NB4 (cell line): ENCODE measurements around the gene TELO2.
A peak's percentile ranks its signal among the peaks of the same experiment; 100 is the strongest.

Experiments
- DNase-seq: peaks from one replicate; pipeline ENCODE4 v3.0.0; 2010; ENCODE audit warnings: low read depth
- H3K4me3 ChIP-seq: one replicate; pipeline ENCODE4 v1.5.1; 2011; ENCODE audit warnings: mild to moderate bottlenecking, low read depth, low read length, moderate library complexity
- MYC ChIP-seq: IDR thresholded peaks from 2 replicates; pipeline ENCODE4 v1.6.1; 2011; ENCODE audit warnings: low read depth, low read length
- POLR2A ChIP-seq: IDR thresholded peaks from 2 replicates; pipeline ENCODE4 v1.6.1; 2011; ENCODE audit warnings: mild to moderate bottlenecking; ENCODE audit not compliant: insufficient read length; ENCODE audit errors: extremely low read depth
- TF ChIP-seq, protein P1 (sequence below): IDR thresholded peaks from 2 replicates; pipeline ENCODE4 v1.6.1; 2011; ENCODE audit warnings: low read depth, low read length
- TF ChIP-seq, protein P2 (sequence below): IDR thresholded peaks from one replicate; pipeline ENCODE4 v1.5.1; 2012; ENCODE audit warnings: low read depth, low read length

The TELO2 gene

DNA sequence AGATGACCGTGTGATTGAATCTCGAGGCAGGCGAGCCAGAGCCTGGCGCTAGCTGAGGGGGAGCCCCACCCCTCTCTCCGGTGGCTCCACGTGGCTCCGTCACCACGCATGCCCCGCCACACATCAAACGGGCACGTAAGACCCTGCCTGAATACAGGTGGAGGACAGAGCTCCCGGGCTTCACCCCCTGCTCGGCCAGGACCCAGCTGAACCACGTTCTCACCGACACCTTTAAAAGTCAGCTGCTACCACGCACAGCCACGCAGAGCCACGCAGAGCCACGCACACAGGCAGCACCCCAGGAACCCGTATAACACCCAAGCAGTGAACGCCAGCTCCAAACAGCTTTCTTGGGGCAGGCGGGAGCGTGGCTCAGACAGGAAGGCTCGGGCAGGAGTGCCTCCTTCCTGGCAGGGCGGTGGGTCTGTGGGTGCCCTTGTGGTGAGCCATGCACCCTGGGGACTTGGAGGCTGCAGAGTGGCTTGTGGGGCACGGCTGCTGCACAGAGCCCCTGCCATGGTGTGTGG is 44.7 kb downstream of the TELO2 start:
- no peak overlapping the region for H3K4me3 ChIP-seq
- peak; percentile 87 for DNase-seq
- TF ChIP-seq POLR2A (no peak), MYC (0 out of 2 replicates have a peak, but pooled peaks have one; percentile 4)
- TF ChIP-seq, protein P1, sequence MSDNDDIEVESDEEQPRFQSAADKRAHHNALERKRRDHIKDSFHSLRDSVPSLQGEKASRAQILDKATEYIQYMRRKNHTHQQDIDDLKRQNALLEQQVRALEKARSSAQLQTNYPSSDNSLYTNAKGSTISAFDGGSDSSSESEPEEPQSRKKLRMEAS: peak; percentile 31
- TF ChIP-seq, protein P2, sequence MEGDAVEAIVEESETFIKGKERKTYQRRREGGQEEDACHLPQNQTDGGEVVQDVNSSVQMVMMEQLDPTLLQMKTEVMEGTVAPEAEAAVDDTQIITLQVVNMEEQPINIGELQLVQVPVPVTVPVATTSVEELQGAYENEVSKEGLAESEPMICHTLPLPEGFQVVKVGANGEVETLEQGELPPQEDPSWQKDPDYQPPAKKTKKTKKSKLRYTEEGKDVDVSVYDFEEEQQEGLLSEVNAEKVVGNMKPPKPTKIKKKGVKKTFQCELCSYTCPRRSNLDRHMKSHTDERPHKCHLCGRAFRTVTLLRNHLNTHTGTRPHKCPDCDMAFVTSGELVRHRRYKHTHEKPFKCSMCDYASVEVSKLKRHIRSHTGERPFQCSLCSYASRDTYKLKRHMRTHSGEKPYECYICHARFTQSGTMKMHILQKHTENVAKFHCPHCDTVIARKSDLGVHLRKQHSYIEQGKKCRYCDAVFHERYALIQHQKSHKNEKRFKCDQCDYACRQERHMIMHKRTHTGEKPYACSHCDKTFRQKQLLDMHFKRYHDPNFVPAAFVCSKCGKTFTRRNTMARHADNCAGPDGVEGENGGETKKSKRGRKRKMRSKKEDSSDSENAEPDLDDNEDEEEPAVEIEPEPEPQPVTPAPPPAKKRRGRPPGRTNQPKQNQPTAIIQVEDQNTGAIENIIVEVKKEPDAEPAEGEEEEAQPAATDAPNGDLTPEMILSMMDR: no peak

DNA sequence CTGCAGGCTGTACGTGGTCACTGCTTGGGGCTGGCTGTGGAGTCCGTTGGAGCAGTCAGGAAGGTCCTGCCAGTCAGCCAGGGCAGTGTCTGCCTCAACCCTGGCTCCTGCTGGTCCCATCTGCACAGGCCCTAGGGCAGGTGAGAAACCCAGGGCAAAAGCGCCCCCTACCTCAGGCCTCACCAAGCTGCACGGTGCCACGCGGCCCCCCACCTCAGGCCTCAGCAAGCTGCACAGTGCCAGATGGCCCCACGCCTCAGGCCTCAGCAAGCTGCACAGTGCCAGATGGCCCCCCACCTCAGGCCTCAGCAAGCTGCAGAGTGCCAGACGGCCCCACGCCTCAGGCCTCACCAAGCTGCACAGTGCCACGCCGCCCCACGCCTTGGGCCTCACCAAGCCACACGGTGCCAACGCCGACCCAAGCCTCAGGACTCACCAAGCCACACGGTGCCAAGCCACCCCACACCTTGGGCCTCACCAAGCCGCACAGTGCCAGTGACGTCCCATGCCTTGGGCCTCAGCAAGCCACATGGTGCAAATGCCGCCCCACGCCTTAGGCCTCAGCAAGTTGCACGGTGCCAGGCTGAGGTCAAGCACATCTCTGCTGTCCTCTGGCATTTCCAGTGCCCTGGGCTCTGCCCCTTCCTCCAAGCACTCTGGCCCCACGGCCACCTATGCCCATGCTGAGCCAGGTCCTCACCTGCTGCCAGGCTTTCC is 45.8 kb downstream of the TELO2 start:
- H3K4me3 ChIP-seq: no peak overlapping the region
- peak; percentile 63 for DNase-seq

DNA sequence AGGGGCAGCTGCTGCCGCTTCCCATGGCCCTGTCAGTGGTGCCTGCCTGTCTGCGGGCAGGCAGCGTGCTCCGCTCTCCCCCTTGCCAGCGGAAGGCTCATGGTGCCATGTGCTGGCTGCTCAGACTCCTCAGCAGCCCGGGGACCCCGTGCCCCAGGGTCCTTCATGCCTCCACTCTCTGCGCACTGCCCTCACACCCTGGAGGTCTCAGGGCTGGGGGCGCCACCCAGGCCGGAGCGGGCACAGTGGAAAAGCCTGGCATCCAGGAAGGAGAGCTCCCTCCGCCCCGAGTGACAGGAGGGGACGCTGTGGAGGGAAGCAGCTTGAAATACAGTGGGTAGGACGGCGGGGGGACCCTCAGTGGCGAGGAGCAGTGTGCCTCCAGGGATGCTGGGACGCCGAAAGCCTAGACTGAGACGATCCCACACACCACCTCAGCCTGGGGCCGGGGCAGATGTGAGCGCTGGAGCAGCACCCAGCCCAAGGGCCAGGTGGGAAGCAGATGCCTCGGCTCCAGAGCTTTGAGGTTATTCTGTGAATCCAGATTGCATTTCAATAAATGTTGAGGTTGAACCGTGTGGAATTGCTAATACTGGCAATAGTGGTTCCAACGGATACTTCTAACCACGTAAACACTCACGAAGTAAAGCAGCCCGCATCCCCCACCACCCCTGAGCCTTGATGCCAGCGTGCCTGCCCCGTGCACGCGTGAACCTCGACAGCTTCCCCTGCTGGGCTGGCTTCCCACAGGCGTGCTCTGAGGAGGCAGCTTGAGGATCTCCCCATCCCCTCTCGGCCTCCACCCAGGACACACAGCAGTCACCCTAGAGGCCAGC is 46.8 kb downstream of the TELO2 start:
- no peak for DNase-seq
- TF ChIP-seq MYC: no peak
- TF ChIP-seq, protein P1: no peak
- TF ChIP-seq, protein P2: no peak
- TF ChIP-seq POLR2A: no peak
- no peak overlapping the region for H3K4me3 ChIP-seq

More for the DNA sequence above, 45.8 kb downstream of the TELO2 start:
- TF ChIP-seq, protein P1: peak; percentile 22; the same call in 1 of the 2 replicates
- TF ChIP-seq MYC (peak; percentile 24; the same call in 1 of the 2 replicates), POLR2A (no peak)
- TF ChIP-seq, protein P2: peak; percentile 9

DNA sequence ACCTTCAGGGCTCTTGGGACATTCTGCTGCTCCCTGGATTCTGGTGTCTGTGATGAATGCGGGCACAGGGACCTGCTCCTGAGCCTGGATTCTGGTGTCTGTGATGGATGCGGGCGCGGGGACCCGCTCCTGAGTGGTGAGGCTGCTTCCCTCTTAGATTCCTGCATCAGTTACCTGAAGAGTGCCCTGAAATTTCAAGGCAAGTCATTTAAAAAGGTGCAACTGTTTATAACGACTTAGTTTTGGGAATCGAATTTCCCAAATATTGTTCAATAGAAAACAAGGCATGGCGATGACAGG is 47.3 kb downstream of the TELO2 start:
- TF ChIP-seq, protein P2: no peak
- TF ChIP-seq, protein P1: no peak
- TF ChIP-seq POLR2A (no peak), MYC (no peak)
- H3K4me3 ChIP-seq: no peak overlapping the region
- no peak for DNase-seq

DNA sequence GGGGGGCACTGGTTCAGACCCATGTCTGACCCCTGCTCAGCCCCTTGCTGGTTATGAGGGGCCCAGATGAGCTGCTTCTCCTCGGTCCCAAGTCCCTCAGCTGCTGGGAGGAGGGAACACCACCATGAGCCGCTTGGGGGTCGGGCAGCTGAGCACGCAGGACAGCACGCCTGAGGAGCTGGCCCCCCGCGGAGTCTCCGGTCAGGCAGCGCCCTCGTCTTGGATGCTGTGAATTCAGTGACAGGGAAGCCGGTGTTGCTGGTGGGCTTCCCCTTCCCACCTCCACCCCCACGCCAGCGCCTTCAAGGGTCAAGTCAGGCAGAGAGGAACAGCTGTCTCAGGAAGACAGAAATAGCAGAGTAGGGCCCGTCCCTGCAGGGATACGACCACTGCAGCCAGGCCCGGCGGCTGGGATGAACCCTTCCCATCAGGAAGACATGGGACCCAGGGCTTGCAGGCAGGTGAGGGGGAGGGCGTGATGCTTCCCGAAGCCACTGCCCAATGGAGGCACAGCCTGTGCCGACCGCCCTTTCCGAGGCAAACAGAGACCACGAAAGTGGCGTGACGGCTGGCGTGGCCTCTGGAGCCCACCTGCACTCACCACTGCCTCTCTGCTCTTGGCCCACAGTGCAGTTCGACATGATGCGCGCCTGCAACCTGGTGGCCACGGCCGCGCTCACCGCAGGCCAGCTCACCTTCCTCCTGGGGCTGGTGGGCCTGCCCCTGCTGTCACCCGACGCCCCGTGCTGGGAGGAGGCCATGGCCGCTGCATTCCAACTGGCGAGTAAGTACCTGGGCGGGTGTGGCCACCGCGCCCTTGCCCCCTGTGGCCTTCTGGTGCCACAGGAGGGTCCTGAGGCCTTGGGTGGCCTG is 48.4 kb downstream of the TELO2 start:
- TF ChIP-seq POLR2A (no peak), MYC (no peak)
- TF ChIP-seq, protein P2: no peak
- no peak overlapping the region for H3K4me3 ChIP-seq
- no peak for DNase-seq
